Measurements from ENCODE around the gene LRRC40. TPM values are rescaled to one million over a fixed set of nuclear protein-coding genes. Genes with fewer than 3 reads are reported as not detected.

LRRC40 gene
- total RNA-seq, 2 donors from 2014 or later, result 21.4 to 24.0 TPM

GRCh38 chr1:70115315-70115714 lies 90.1 kb downstream of the LRRC40 start:
- H3K27me3 Mint-ChIP-seq, result peaks cover 20% of the 10 kb centered on the region
- H3K27ac Mint-ChIP-seq, result no peak overlapping the region
- no peaks in the 10 kb centered on the region for H3K4me1 Mint-ChIP-seq
- ATAC-seq (replicated peaks), result no peak
- no peak overlapping the region for H3K4me3 Mint-ChIP-seq
- no peaks in the 10 kb centered on the region for H3K36me3 Mint-ChIP-seq (ENCODE audit: low read depth)
- H3K9me3 Mint-ChIP-seq, result no peaks in the 10 kb centered on the region

GRCh38 chr1:70112838-70113237 lies 92.5 kb downstream of the LRRC40 start:
- Mint-ChIP-seq H3K9me3 (no peaks in the 10 kb centered on the region), H3K27me3 (peaks cover 12% of the 10 kb centered on the region), H3K4me3 (no peak overlapping the region), H3K27ac (no peak overlapping the region), H3K36me3 (ENCODE audit: low read depth) (no peaks in the 10 kb centered on the region), H3K4me1 (no peaks in the 10 kb centered on the region)
- ATAC-seq (replicated peaks), result no peak

GRCh38 chr1:70109241-70109640 lies 96.1 kb downstream of the LRRC40 start:
- H3K4me1 Mint-ChIP-seq, result no peaks in the 10 kb centered on the region
- peaks cover 15% of the 10 kb centered on the region for H3K27me3 Mint-ChIP-seq
- H3K27ac Mint-ChIP-seq, result no peak overlapping the region

GRCh38 chr1:70103770-70104169 lies 101.6 kb downstream of the LRRC40 start:
- no peaks in the 10 kb centered on the region for H3K4me1 Mint-ChIP-seq
- no peak overlapping the region for H3K27ac Mint-ChIP-seq
- H3K27me3 Mint-ChIP-seq, result peaks cover 11% of the 10 kb centered on the region
- no peaks in the 10 kb centered on the region for H3K36me3 Mint-ChIP-seq (ENCODE audit: low read depth)
- ATAC-seq (replicated peaks), result no peak
- no peak overlapping the region for H3K4me3 Mint-ChIP-seq
- H3K9me3 Mint-ChIP-seq, result no peaks in the 10 kb centered on the region

More at GRCh38 chr1:70109241-70109640, 96.1 kb downstream of the LRRC40 start:
- Mint-ChIP-seq H3K9me3 (no peaks in the 10 kb centered on the region), H3K4me3 (no peak overlapping the region), H3K36me3 (ENCODE audit: low read depth) (no peaks in the 10 kb centered on the region)
- no peak for ATAC-seq (replicated peaks)

GRCh38 chr1:70101774-70102173 lies 103.6 kb downstream of the LRRC40 start:
- peaks cover 15% of the 10 kb centered on the region for H3K27me3 Mint-ChIP-seq
- H3K36me3 Mint-ChIP-seq (ENCODE audit: low read depth), result no peaks in the 10 kb centered on the region
- H3K27ac Mint-ChIP-seq, result no peak overlapping the region
- no peak for ATAC-seq (replicated peaks)
- H3K4me1 Mint-ChIP-seq, result no peaks in the 10 kb centered on the region
- no peak overlapping the region for H3K4me3 Mint-ChIP-seq
- H3K9me3 Mint-ChIP-seq, result no peaks in the 10 kb centered on the region

- no peaks in the 10 kb centered on the region for H3K36me3 Mint-ChIP-seq (ENCODE audit: low read depth)
- H3K9me3 Mint-ChIP-seq, result no peaks in the 10 kb centered on the region
- no peak overlapping the region for H3K4me3 Mint-ChIP-seq
- peaks cover 10% of the 10 kb centered on the region for H3K27me3 Mint-ChIP-seq
- ATAC-seq (replicated peaks), result no peak
- no peaks in the 10 kb centered on the region for H3K4me1 Mint-ChIP-seq
- H3K27ac Mint-ChIP-seq, result no peak overlapping the region
These were observed 104.1 kb downstream of the LRRC40 start for GRCh38 chr1:70101231-70101630.

Other genes starting within 250 kb of the LRRC40 start
- gene SRSF11, start 15.8 kb upstream of the LRRC40 start, total RNA-seq, result 100 to 1,000 TPM; 195 to 227 TPM
- 10 to 100 TPM; 19.7 to 23.3 TPM for gene ANKRD13C, start 149.1 kb upstream of the LRRC40 start, total RNA-seq
- gene CTH, start 205.7 kb upstream of the LRRC40 start, total RNA-seq, result 1 to 10 TPM; 6.0 to 8.5 TPM